Transverse colon (tissue), 4 donors: ENCODE results near the gene STARD9. TPM values are rescaled to one million over a fixed set of nuclear protein-coding genes. Genes with fewer than 3 reads are reported as not detected.
"Not testable (repeated sequence)": the region's sequence is repeated elsewhere in the genome, so short reads cannot be mapped to it uniquely, and the experiment has no call there.

Source experiments
- DNase-seq: peaks from one replicate; pipeline ENCODE4 v3.0.0-alpha.2; 2019
- H3K27ac ChIP-seq, 4 donors: fragments of 200-600 bp; sonication (generic); 2 replicates each; pipeline ENCODE4 v1.5.1; 2016 to 2018; ENCODE audit warnings: inconsistent platforms in 4 of 4
- H3K27me3 ChIP-seq: fragments of 200-600 bp; sonication (generic); 2 replicates; pipeline ENCODE4 v1.5.1; 2017; ENCODE audit warnings: inconsistent platforms
- H3K36me3 ChIP-seq, 4 donors: fragments of 200-600 bp; sonication (generic); 2 replicates each; pipeline ENCODE4 v1.5.1; 2017 to 2019; ENCODE audit warnings: inconsistent platforms in 4 of 4
- H3K4me1 ChIP-seq, 4 donors: fragments of 200-600 bp; sonication (generic); 2 replicates each; pipeline ENCODE4 v1.5.1; 2017 to 2020; ENCODE audit warnings: inconsistent platforms in 4 of 4
- H3K4me3 ChIP-seq, 4 donors: fragments of 200-600 bp; sonication (generic); 1 replicate in 1 of 4; 2 replicates in 3 of 4; pipeline versions ENCODE4 v1.5.1 to v1.6.1; 2017 to 2019; ENCODE audit warnings: inconsistent platforms in 4 of 4
- H3K9me3 ChIP-seq, 2 donors: fragments of 200-600 bp; sonication (generic); 2 replicates each; pipeline ENCODE4 v1.5.1; 2017 to 2019; ENCODE audit warnings: inconsistent platforms in 2 of 2
- EP300 ChIP-seq: sonication (generic); formaldehyde crosslinking; IDR thresholded peaks from one replicate; pipeline ENCODE4 v1.6.1; 2017; ENCODE audit warnings: antibody characterized with exemption, low read depth
- POLR2A ChIP-seq: fragments of 450-650 bp; IDR thresholded peaks from one replicate; pipeline ENCODE4 v1.6.1; 2016; ENCODE audit warnings: antibody characterized with exemption, mild to moderate bottlenecking, moderate library complexity
- POLR2AphosphoS5 ChIP-seq, 3 donors: sonication (generic); formaldehyde crosslinking; IDR thresholded peaks; one replicate each; pipeline ENCODE4 v1.6.1; 2016; ENCODE audit warnings: antibody characterized with exemption in 3 of 3
- WGBS, 2 donors: methylation state at CpG; one replicate each; pipeline ENCODE4 v1.1.5; 2018; ENCODE audit warnings: low coverage in 1 of 2; 5-methylcytosine and 5-hydroxymethylcytosine counted together
- in situ Hi-C, 4 donors: fragments of 200-750 bp; cut with MboI; loops; one replicate each; pipeline versions ENCODE4 v1.15.0 to v1.15.1; 2017; ENCODE audit warnings: low sequenced_read_pairs in 3 of 4, low pct_ligation_motif_present in 1 of 4, low pct_unique_long_range_greater_than_20kb in 1 of 4
- intact Hi-C: fragments of 100-400 bp; cut with DNase I; formaldehyde crosslinking; loops from one replicate; pipeline ENCODE4 v1.15.1; 2023; ENCODE audit warnings: low total_unique reads
- total RNA-seq, 4 donors: library from RNA; depleted of rRNA; stranded (reverse); fragments of >200 nt; gene quantifications; one replicate each; pipeline ENCODE4 v1.1.0, GENCODE V29; 2016
- TF ChIP-seq, protein P1 (sequence below), 5 experiments: fragments of 200-600 bp in 3 of 5; fragments of 450-650 bp in 2 of 5; sonication (generic) in 3 of 5; IDR thresholded peaks; 1 replicate in 2 of 5; 2 replicates in 3 of 5; pipeline ENCODE4 v1.5.1; 2016 to 2017; ENCODE audit warnings: antibody characterized with exemption in 5 of 5, inconsistent platforms in 3 of 5, mild to moderate bottlenecking in 2 of 5, moderate library complexity in 1 of 5

STARD9 gene
- total RNA-seq, 4 donors from 2014 or later = 11.1 to 52.5 (median 22.4) TPM

DNA sequence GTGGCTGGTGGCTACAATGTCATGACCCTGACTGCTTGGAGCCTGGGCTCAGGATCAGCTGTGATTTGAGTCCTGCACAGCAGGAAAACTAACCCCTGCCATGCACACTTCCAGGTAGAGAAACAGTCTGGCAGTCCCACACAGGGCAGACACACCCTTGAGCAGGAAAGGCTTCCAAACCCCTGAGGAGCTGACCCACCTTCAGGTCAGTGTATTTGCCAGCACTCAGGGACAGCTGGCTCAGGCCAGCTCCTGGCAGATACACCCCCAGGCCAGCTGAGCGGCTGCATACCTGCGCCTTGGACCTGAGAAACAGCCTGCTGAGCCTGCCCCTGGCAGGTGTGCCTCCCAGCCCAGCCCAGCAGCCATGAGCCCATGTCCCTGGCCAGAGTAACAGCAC is 183.7 kb downstream of the STARD9 start:
- no peaks in the 10 kb centered on the region for H3K4me1 ChIP-seq
- intact Hi-C loops (no loop called here), in situ Hi-C loops (no loop called here)
- H3K27me3 ChIP-seq = no peaks in the 10 kb centered on the region
- peaks cover 10 to 24% of the 10 kb centered on the region in 2 donors for H3K9me3 ChIP-seq
- TF ChIP-seq EP300 = no peak
- TF ChIP-seq, protein P1, sequence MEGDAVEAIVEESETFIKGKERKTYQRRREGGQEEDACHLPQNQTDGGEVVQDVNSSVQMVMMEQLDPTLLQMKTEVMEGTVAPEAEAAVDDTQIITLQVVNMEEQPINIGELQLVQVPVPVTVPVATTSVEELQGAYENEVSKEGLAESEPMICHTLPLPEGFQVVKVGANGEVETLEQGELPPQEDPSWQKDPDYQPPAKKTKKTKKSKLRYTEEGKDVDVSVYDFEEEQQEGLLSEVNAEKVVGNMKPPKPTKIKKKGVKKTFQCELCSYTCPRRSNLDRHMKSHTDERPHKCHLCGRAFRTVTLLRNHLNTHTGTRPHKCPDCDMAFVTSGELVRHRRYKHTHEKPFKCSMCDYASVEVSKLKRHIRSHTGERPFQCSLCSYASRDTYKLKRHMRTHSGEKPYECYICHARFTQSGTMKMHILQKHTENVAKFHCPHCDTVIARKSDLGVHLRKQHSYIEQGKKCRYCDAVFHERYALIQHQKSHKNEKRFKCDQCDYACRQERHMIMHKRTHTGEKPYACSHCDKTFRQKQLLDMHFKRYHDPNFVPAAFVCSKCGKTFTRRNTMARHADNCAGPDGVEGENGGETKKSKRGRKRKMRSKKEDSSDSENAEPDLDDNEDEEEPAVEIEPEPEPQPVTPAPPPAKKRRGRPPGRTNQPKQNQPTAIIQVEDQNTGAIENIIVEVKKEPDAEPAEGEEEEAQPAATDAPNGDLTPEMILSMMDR (IDR thresholded peaks at IDR 0.05) = no peak
- TF ChIP-seq POLR2AphosphoS5 (IDR thresholded peaks at IDR 0.05) = no peak
- no peak for TF ChIP-seq POLR2A
- no peak overlapping the region for H3K4me3 ChIP-seq
- H3K36me3 ChIP-seq = peaks cover 0 to 5% (median 0%) of the 10 kb centered on the region in 4 donors
- no peak for DNase-seq
- 90% methylated on average over 2 of the region's 2 CpGs; no CpG with 5 or more reads in 1 of the 2 donors for WGBS, 2 donors
- H3K27ac ChIP-seq = no peak overlapping the region

DNA sequence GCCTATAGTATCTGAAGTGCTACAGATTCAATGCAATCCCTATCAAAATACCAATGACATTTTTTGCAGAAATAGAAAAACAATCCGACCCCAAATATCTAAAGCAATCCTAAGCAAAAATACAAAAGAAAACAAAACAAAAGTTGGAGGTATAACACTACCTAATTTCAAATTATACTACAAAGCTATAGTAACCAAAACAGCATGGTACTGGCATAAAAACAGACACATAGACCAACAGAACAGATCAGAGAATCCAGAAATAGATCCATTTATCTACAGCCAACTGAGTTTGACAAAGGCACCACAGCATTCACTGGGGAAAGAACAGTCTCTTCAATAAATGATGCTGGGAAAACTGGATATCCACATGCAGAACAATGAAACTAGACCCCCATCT is 185.4 kb downstream of the STARD9 start:
- Histone ChIP-seq H3K27ac (no peak overlapping the region), H3K4me3 (no peak overlapping the region), H3K9me3 (peaks cover 10 to 24% of the 10 kb centered on the region in 2 donors), H3K36me3 (peaks cover 0 to 5% (median 0%) of the 10 kb centered on the region in 4 donors), H3K4me1 (no peaks in the 10 kb centered on the region), H3K27me3 (no peaks in the 10 kb centered on the region)
- WGBS, 2 donors = 94 to 100% methylated on average over 1 of the region's 1 CpG
- TF ChIP-seq POLR2A (no peak), POLR2AphosphoS5 (IDR thresholded peaks at IDR 0.05) (no peak), EP300 (no peak)
- TF ChIP-seq, protein P1 (IDR thresholded peaks at IDR 0.05) = no peak
- in situ Hi-C loops (no loop called here), intact Hi-C loops (no loop called here)
- no peak for DNase-seq

DNA sequence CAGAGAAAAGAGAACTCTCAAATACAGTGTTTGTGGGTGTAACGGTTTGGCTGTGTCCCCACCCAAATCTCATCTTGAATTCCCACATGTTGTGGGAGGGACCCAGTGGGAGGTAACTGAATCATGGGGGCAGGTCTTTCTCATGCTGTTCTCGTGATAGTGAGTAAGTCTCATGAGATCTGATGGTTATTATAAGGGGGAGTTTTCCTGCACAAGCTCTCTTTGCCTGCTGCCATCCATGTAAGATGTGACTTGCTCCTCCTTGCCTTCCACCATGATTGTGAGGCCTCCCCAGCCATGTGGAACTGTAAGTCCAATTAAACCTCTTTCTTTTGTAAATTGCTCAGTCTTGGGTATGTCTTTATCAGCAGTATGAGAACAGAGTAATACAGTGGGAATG is 186.4 kb downstream of the STARD9 start:
- H3K27me3 ChIP-seq, H3K27ac ChIP-seq, intact Hi-C loops, H3K4me3 ChIP-seq, DNase-seq, H3K36me3 ChIP-seq, in situ Hi-C loops, H3K4me1 ChIP-seq: not testable (repeated sequence)
- WGBS, 2 donors = 88 to 100% methylated on average over 1 to 2 of the region's 2 CpGs
- peaks cover 10 to 24% of the 10 kb centered on the region in 2 donors for H3K9me3 ChIP-seq

DNA sequence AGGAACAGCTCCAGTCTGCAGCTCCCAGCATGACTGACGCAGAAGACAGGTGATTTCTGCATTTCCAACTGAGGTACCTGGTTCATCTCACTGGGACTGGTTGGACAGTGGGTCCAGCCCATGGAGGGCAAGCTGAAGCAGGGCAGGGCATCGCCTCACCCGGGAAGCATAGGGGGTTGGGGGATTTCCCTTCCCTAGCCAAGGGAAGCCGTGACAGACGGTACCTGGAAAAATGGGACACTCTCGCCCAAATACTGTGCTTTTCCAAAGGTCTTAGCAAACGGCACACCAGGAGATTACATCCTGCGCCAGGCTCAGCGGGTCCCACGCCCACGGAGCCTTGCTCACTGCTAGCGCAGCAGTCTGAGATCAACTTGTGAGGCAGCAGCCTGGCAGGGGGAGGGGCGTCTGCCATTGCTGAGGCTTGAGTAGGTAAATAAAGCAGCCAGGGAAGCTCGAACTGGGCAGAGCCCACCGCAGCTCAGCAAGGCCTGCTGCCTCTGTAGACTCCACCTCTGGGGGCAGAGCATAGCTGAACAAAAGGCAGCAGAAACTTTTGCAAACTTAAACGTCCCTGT is 188.8 kb downstream of the STARD9 start:
- 95 to 100% methylated on average over 1 to 16 of the region's 16 CpGs for WGBS, 2 donors
- H3K27ac ChIP-seq, H3K36me3 ChIP-seq, in situ Hi-C loops, DNase-seq, H3K4me1 ChIP-seq, H3K27me3 ChIP-seq, intact Hi-C loops, H3K4me3 ChIP-seq: not testable (repeated sequence)
- peaks cover 10 to 24% of the 10 kb centered on the region in 2 donors for H3K9me3 ChIP-seq

DNA sequence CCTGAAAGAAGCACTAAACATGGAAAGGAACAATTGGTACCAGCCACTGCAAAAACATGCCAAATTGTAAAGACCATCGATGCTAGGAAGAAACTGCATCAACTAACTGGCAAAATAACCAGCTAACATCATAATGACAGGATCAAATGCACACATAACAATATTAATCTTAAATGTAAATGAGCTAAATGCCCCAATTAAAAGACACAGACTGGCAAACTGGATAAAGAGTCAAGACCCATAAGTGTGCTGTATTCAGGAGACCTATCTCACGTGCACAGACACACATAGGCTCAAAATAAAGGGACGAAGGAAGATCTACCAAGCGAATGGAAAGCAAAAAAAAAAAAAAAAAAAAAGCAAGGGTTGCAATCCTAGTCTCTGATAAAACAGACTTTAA is 190.7 kb downstream of the STARD9 start:
- 76 to 94% methylated on average over 3 to 4 of the region's 4 CpGs for WGBS, 2 donors
- intact Hi-C loops, H3K36me3 ChIP-seq, H3K27ac ChIP-seq, H3K27me3 ChIP-seq, H3K4me1 ChIP-seq, in situ Hi-C loops, H3K4me3 ChIP-seq, DNase-seq: not testable (repeated sequence)
- peaks cover 2 to 15% of the 10 kb centered on the region in 2 donors for H3K9me3 ChIP-seq

Other genes with a start within 250 kb of the STARD9 start
- 10 to 100 TPM; 17.0 to 35.2 (median 19.3) TPM for gene CAPN3, start 216.1 kb upstream of the STARD9 start, total RNA-seq
- 10 to 100 TPM; 44.2 to 60.6 (median 50.0) TPM for gene ZNF106, start 84.5 kb upstream of the STARD9 start, total RNA-seq
- gene SNAP23, start 80.0 kb upstream of the STARD9 start, total RNA-seq = 100 to 1,000 TPM in 1 of 4 donors, 10 to 100 TPM in 3; 19.9 to 102 (median 70.7) TPM
- 10 to 100 TPM; 12.3 to 42.4 (median 28.7) TPM for gene LRRC57, start 26.8 kb upstream of the STARD9 start, total RNA-seq
- 10 to 100 TPM; 10.6 to 27.5 (median 13.6) TPM for gene HAUS2, start 26.8 kb upstream of the STARD9 start, total RNA-seq
- 10 to 100 TPM; 10.0 to 37.0 (median 13.6) TPM for gene CDAN1, start 161.5 kb downstream of the STARD9 start, total RNA-seq